Tibial nerve (tissue), 4 donors: ENCODE data around the gene LTC4S. TPM values are rescaled to one million over a fixed set of nuclear protein-coding genes. Genes with fewer than 3 reads are reported as not detected.

Source experiments
- DNase-seq, 2 donors: peaks; one replicate each; pipeline ENCODE4 v3.0.0-alpha.2; 2019; ENCODE audit warnings: low spot score in 2 of 2
- H3K27ac ChIP-seq, 4 donors: fragments of 200-600 bp; sonication (generic) in 3 of 4; one replicate each; pipeline ENCODE4 v1.5.1; 2017 to 2019; ENCODE audit warnings: mild to moderate bottlenecking in 1 of 4
- H3K27me3 ChIP-seq, 2 donors: fragments of 200-600 bp; sonication (generic) in 1 of 2; one replicate each; pipeline versions ENCODE4 v1.5.1 to v1.6.0; 2017 to 2019
- H3K36me3 ChIP-seq, 3 donors: fragments of 200-600 bp; sonication (generic); one replicate each; pipeline ENCODE4 v1.5.1; 2018 to 2019
- H3K4me1 ChIP-seq, 4 donors: fragments of 200-600 bp; sonication (generic) in 3 of 4; one replicate each; pipeline ENCODE4 v1.5.1; 2017 to 2019
- H3K4me3 ChIP-seq, 4 donors: fragments of 200-600 bp; sonication (generic) in 3 of 4; one replicate each; pipeline ENCODE4 v1.5.1; 2017 to 2019; ENCODE audit warnings: mild to moderate bottlenecking in 1 of 4, moderate library complexity in 1 of 4
- H3K9me3 ChIP-seq, 4 donors: fragments of 200-600 bp; sonication (generic) in 3 of 4; one replicate each; pipeline ENCODE4 v1.5.1; 2017 to 2019
- EP300 ChIP-seq, 2 donors: sonication (generic); formaldehyde crosslinking; IDR thresholded peaks; one replicate each; pipeline ENCODE4 v1.6.1; 2017; ENCODE audit warnings: antibody characterized with exemption in 2 of 2, mild to moderate bottlenecking in 1 of 2
- POLR2A ChIP-seq, 2 donors: fragments of 450-650 bp; IDR thresholded peaks; one replicate each; pipeline ENCODE4 v1.6.1; 2017; ENCODE audit warnings: antibody characterized with exemption in 2 of 2, mild to moderate bottlenecking in 2 of 2, moderate library complexity in 2 of 2
- WGBS, 2 donors: methylation state at CpG; one replicate each; pipeline ENCODE4 v1.1.5; 2018; 5-methylcytosine and 5-hydroxymethylcytosine counted together
- total RNA-seq, 4 donors: library from RNA; depleted of rRNA; stranded (reverse); fragments of >200 nt; gene quantifications; one replicate each; pipeline ENCODE4 v1.1.0, GENCODE V29; 2016
- TF ChIP-seq, protein P1 (sequence below), 5 experiments: fragments of 200-600 bp in 3 of 5; fragments of 450-650 bp in 2 of 5; sonication (generic) in 3 of 5; IDR thresholded peaks; one replicate each; pipeline ENCODE4 v1.5.1; 2016 to 2019; ENCODE audit warnings: antibody characterized with exemption in 5 of 5, mild to moderate bottlenecking in 3 of 5, moderate library complexity in 2 of 5

The LTC4S gene
- total RNA-seq, 4 donors from 2014 or later = 7.6 to 38.6 (median 18.4) TPM

DNA sequence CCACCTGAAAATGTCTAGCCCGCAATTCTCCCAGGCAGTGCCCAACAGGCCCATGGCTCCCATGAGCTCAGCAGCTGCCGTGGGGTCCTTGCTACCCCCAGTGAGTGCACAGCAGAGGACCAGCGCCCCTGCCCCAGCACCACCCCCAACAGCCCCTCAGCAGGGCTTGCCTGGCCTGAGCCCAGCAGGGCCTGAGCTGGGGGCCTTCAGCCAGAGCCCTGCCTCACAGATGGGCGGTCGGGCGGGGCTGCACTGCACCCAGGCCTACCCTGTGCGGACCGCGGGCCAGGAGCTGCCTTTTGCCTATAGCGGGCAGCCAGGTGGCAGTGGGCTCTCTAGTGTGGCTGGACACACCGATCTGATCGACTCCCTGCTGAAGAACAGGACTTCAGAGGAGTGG lies 19.3 kb upstream of the LTC4S start:
- Histone ChIP-seq H3K4me3 (no peak overlapping the region), H3K27ac (no peak overlapping the region), H3K9me3 (no peaks in the 10 kb centered on the region), H3K27me3 (no peaks in the 10 kb centered on the region), H3K36me3 (peaks cover 0 to 96% (median 50%) of the 10 kb centered on the region in 3 donors), H3K4me1 (no peaks in the 10 kb centered on the region)
- TF ChIP-seq, protein P1, sequence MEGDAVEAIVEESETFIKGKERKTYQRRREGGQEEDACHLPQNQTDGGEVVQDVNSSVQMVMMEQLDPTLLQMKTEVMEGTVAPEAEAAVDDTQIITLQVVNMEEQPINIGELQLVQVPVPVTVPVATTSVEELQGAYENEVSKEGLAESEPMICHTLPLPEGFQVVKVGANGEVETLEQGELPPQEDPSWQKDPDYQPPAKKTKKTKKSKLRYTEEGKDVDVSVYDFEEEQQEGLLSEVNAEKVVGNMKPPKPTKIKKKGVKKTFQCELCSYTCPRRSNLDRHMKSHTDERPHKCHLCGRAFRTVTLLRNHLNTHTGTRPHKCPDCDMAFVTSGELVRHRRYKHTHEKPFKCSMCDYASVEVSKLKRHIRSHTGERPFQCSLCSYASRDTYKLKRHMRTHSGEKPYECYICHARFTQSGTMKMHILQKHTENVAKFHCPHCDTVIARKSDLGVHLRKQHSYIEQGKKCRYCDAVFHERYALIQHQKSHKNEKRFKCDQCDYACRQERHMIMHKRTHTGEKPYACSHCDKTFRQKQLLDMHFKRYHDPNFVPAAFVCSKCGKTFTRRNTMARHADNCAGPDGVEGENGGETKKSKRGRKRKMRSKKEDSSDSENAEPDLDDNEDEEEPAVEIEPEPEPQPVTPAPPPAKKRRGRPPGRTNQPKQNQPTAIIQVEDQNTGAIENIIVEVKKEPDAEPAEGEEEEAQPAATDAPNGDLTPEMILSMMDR (IDR thresholded peaks at IDR 0.05) = no peak
- TF ChIP-seq POLR2A (IDR thresholded peaks at IDR 0.05) = no peak
- no peak for DNase-seq
- WGBS, 2 donors = 97 to 99% methylated on average over 10 to 12 of the region's 12 CpGs

- Histone ChIP-seq H3K27ac (no peak overlapping the region), H3K36me3 (peaks cover 0 to 87% (median 36%) of the 10 kb centered on the region in 3 donors), H3K27me3 (no peaks in the 10 kb centered on the region), H3K9me3 (no peaks in the 10 kb centered on the region), H3K4me3 (no peak overlapping the region), H3K4me1 (no peaks in the 10 kb centered on the region)
- 84 to 87% methylated on average over 11 of the region's 11 CpGs for WGBS, 2 donors
- TF ChIP-seq POLR2A (IDR thresholded peaks at IDR 0.05) (no peak), EP300 (IDR thresholded peaks at IDR 0.05) (no peak)
- TF ChIP-seq, protein P1 (IDR thresholded peaks at IDR 0.05) = no peak
- DNase-seq = no peak
These were observed 17.3 kb upstream of the LTC4S start for GRCh38 chr5:179776411-179776938.

DNA sequence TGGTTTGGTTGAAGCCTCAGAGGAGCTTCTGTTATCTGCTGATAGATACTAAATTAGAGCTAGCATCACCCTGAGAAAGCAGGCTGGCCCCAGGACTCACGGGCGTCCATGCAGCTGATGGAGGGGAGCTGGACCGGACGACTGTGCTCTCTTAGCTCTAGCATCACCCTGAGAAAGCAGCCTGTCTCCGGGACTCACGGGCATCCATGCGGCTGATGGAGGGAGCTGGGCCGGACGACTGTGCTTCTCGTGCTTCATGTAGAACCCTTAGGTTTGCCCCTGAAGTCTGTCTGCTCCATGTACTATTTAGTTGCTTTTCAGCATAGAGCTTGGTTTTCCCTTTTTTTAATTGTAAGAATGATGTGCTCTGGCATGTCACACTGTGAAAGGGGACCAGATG lies 16.3 kb upstream of the LTC4S start:
- Histone ChIP-seq H3K27ac (no peak overlapping the region), H3K27me3 (no peaks in the 10 kb centered on the region), H3K4me3 (no peak overlapping the region), H3K36me3 (peaks cover 0 to 77% (median 27%) of the 10 kb centered on the region in 3 donors), H3K9me3 (no peaks in the 10 kb centered on the region), H3K4me1 (no peaks in the 10 kb centered on the region)
- WGBS, 2 donors = 87 to 93% methylated on average over 10 of the region's 10 CpGs
- TF ChIP-seq EP300 (IDR thresholded peaks at IDR 0.05) (no peak), POLR2A (IDR thresholded peaks at IDR 0.05) (no peak)
- TF ChIP-seq, protein P1 (IDR thresholded peaks at IDR 0.05) = no peak
- DNase-seq = no peak

DNA sequence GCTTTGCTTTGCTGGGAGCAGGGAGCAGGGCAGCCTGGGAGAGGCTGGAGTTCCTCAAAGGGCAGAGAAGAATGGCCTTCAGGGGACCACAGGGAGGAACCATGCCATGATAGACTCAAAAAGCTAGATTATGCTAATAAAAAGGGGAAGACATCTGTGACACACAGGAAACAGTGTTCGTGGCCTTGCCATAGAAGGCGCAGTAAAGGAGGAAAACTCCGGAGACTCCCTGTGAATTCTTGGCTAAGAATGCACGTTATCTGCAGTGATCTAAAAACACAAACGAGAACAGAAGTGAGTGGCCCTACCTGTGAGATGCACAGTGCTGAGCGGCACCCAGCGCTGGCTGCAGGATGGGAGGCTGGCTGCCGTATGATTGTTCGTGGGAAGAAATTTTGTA lies 15.9 kb upstream of the LTC4S start:
- H3K4me3 ChIP-seq = no peak overlapping the region
- H3K4me1 ChIP-seq = no peaks in the 10 kb centered on the region
- no peaks in the 10 kb centered on the region for H3K27me3 ChIP-seq
- H3K36me3 ChIP-seq = peaks cover 0 to 73% (median 24%) of the 10 kb centered on the region in 3 donors
- H3K9me3 ChIP-seq = no peaks in the 10 kb centered on the region
- WGBS, 2 donors = 71 to 73% methylated on average over 9 of the region's 9 CpGs
- no peak for DNase-seq
- H3K27ac ChIP-seq = no peak overlapping the region
- TF ChIP-seq, protein P1 (IDR thresholded peaks at IDR 0.05) = no peak
- TF ChIP-seq EP300 (IDR thresholded peaks at IDR 0.05) (no peak), POLR2A (IDR thresholded peaks at IDR 0.05) (no peak)

DNA sequence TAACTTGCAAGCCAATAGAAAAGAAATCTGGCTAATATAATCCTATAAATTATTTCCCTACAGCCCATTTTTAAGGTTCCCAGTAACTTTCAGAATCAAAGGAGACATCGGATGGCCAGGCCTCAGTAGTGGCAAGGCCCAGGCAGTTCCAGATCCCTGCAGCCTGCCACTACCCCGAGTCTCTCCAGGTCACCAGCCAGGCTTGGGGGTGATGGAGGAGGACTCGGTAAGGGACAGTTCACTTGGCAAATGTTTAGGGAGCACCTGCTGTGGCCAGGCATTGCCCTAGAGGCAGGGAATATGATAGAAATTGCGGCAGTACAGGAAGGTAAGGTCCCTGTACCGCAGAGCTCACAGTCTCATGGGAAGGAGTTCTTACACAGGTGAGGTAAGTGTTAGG lies 15.2 kb upstream of the LTC4S start:
- peaks cover 0 to 66% (median 18%) of the 10 kb centered on the region in 3 donors for H3K36me3 ChIP-seq
- no peaks in the 10 kb centered on the region for H3K27me3 ChIP-seq
- 78 to 91% methylated on average over 5 of the region's 5 CpGs for WGBS, 2 donors
- no peaks in the 10 kb centered on the region for H3K9me3 ChIP-seq
- DNase-seq = no peak
- H3K27ac ChIP-seq = no peak overlapping the region
- H3K4me3 ChIP-seq = no peak overlapping the region
- TF ChIP-seq POLR2A (IDR thresholded peaks at IDR 0.05) = no peak
- TF ChIP-seq, protein P1 (IDR thresholded peaks at IDR 0.05) = no peak
- no peak for TF ChIP-seq EP300 (IDR thresholded peaks at IDR 0.05)
- no peaks in the 10 kb centered on the region for H3K4me1 ChIP-seq
